DOHH2 (cell line): ENCODE results near the gene SDS.

ENCODE experiments used
- H3F3A ChIP-seq: fragments of 200-600 bp; sonication (generic), shearing (Covaris generic); 2 replicates; pipeline ENCODE4 v1.6.0; 2016; ENCODE audit warnings: antibody characterized with exemption, mild to moderate bottlenecking; ENCODE audit not compliant: control insufficient read depth, insufficient read depth
- H3K27ac ChIP-seq: fragments of 200-600 bp; sonication (generic); 2 replicates; pipeline ENCODE4 v1.5.1; 2014; ENCODE audit warnings: low read depth, mild to moderate bottlenecking, low read length, moderate library complexity
- H3K27me3 ChIP-seq: fragments of 200-600 bp; sonication (generic); 2 replicates; pipeline ENCODE4 v1.6.1; 2014; ENCODE audit warnings: mild to moderate bottlenecking, low read length, mixed read lengths; ENCODE audit not compliant: control insufficient read depth
- H3K36me3 ChIP-seq: fragments of 200-600 bp; sonication (generic); 2 replicates; pipeline ENCODE4 v1.6.1; 2014; ENCODE audit warnings: mild to moderate bottlenecking, low read length, moderate library complexity, mixed read lengths; ENCODE audit not compliant: control insufficient read depth
- H3K4me1 ChIP-seq: fragments of 200-600 bp; sonication (generic); 2 replicates; pipeline ENCODE4 v1.6.1; 2014; ENCODE audit warnings: mild to moderate bottlenecking, low read length, mixed read lengths; ENCODE audit not compliant: control insufficient read depth
- H3K4me2 ChIP-seq: fragments of 200-600 bp; sonication (generic); 2 replicates; pipeline ENCODE4 v1.6.0; 2014; ENCODE audit warnings: mild to moderate bottlenecking, low read length, moderate library complexity
- H3K4me3 ChIP-seq: fragments of 200-600 bp; sonication (generic); 2 replicates; pipeline ENCODE4 v1.5.1; 2014; ENCODE audit warnings: mild to moderate bottlenecking, low read length, mixed read lengths
- H3K79me2 ChIP-seq: fragments of 200-600 bp; sonication (generic); 2 replicates; pipeline ENCODE4 v1.6.1; 2014; ENCODE audit warnings: mild to moderate bottlenecking, low read length, mixed read lengths; ENCODE audit not compliant: control insufficient read depth
- H3K9me2 ChIP-seq: fragments of 200-600 bp; sonication (generic); replicated peaks from 2 replicates; pipeline ENCODE4 v1.6.1; 2014; ENCODE audit warnings: mild to moderate bottlenecking, low read length, mixed read lengths; ENCODE audit not compliant: control insufficient read depth
- H3K9me3 ChIP-seq: fragments of 200-600 bp; sonication (generic); 2 replicates; pipeline ENCODE4 v1.6.1; 2014; ENCODE audit warnings: antibody characterized with exemption, low read length, mixed read lengths; ENCODE audit not compliant: control insufficient read depth, insufficient read depth
- H4K20me1 ChIP-seq: fragments of 200-600 bp; sonication (generic); 2 replicates; pipeline ENCODE4 v1.6.0; 2014; ENCODE audit warnings: low read depth, mild to moderate bottlenecking, antibody characterized with exemption, low read length, moderate library complexity; ENCODE audit not compliant: control insufficient read depth, insufficient read depth
- CTCF ChIP-seq: fragments of 200-600 bp; sonication (generic); IDR thresholded peaks from one replicate; pipeline ENCODE4 v1.5.1; 2014; ENCODE audit warnings: antibody characterized with exemption, mild to moderate bottlenecking, low read depth, low read length; ENCODE audit not compliant: poor library complexity, severe bottlenecking
- EZH2phosphoT487 ChIP-seq: fragments of 200-600 bp; sonication (generic); IDR thresholded peaks from 2 replicates; pipeline ENCODE4 v1.6.1; 2017; ENCODE audit warnings: borderline replicate concordance, mild to moderate bottlenecking, antibody characterized with exemption, low read length, moderate library complexity, mixed read lengths

The SDS gene

DNA sequence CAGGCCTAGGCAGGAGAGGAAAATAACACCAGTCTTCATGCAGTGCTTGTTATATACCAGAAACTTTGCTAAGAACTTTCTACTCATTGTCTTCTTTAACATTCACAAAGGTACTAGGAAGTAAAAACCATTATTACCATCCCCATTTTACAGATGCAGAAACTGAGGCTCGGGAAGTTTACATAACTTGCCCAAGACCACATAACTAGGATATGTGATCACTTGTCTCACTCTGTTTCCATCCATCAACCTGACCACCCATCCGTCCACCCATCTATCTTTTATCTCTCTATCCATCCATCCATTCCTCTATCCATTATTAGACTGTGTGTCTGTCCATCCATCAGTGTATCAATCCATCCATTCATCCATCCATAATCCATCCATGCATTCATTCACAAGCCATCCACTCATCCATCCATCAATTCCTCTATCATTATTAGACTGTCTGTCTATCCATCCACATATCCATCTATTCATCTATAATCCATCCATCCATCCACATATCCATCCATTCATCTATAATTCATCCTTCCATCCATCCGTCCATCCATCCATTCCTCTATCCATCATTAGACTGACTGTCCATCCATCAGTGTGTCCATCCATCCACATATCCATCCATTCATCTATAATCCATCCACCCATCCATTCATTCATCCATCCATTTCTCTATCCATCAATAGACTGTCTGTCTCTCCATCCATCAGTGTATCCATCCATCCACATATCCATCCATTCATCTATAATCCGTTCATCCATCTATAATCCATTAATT lies 35.0 kb upstream of the SDS start:
- Histone ChIP-seq H3K9me3 (no peaks in the 10 kb centered on the region), H3K36me3 (no peaks in the 10 kb centered on the region), H3K4me3 (no peak overlapping the region), H3K27me3 (peaks cover 17% of the 10 kb centered on the region), H4K20me1 (no peaks in the 10 kb centered on the region), H3K9me2 (no peaks in the 10 kb centered on the region), H3K4me1 (no peaks in the 10 kb centered on the region), H3F3A (no peaks in the 10 kb centered on the region), H3K4me2 (no peak overlapping the region), H3K27ac (no peak overlapping the region), H3K79me2 (no peaks in the 10 kb centered on the region)
- TF ChIP-seq EZH2phosphoT487 (no peak), CTCF (no peak)

DNA sequence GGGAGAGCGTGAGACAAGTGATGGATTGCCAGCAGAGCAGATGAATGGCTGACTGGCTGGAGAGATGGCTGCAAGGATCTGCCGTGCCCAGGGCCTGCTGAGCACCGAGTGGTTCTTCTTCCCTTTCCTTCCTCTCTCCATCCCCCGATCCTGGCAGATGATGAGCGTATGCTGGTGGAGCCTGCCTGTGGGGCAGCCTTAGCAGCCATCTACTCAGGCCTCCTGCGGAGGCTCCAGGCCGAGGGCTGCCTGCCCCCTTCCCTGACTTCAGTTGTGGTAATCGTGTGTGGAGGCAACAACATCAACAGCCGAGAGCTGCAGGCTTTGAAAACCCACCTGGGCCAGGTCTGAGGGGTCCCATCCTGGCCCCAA lies 34.0 kb upstream of the SDS start:
- H3K27ac ChIP-seq, result no peak overlapping the region
- no peaks in the 10 kb centered on the region for H3K79me2 ChIP-seq
- no peak overlapping the region for H3K4me3 ChIP-seq
- H3K27me3 ChIP-seq, result peaks cover 17% of the 10 kb centered on the region
- H3K9me2 ChIP-seq, result no peaks in the 10 kb centered on the region
- H3K9me3 ChIP-seq, result no peaks in the 10 kb centered on the region
- no peak overlapping the region for H3K4me2 ChIP-seq
- TF ChIP-seq EZH2phosphoT487 (no peak), CTCF (no peak)
- H3K4me1 ChIP-seq, result no peaks in the 10 kb centered on the region
- H3F3A ChIP-seq, result no peaks in the 10 kb centered on the region
- no peaks in the 10 kb centered on the region for H3K36me3 ChIP-seq
- H4K20me1 ChIP-seq, result no peaks in the 10 kb centered on the region

DNA sequence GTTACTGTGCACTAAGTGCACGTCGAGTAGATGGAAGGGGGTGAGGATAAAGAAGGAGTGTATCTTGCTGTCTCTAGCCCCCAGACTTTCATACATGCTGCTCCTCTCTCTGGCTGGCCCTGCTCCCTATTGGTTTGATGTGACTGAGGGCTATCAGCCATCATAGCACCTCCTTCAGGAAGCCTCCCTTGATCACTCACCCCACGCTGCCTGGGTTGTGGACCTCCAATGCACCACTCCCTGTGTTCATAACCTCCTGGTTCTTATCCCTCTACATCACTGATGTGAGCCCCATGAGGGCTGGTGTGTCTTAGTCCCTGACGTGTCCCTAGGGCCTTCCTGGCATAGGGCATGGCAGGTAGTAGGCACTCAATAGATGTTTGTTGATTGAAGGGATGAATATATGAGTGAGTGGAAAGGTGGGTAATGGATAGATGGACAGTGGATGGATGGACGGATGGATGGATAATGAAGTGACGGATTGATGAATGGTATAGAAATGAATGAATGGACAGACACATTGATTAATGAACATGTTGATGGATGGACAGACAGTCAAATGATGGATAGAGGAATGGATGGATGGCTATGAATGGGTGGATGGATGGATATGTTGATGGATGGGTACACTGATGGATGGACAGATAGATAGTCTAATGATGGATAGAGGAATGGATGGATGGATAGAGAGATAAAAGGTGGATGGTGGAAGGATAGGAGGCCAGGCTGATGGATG lies 33.5 kb upstream of the SDS start:
- H3K27ac ChIP-seq, result no peak overlapping the region
- TF ChIP-seq CTCF, result no peak
- no peak for TF ChIP-seq EZH2phosphoT487
- no peaks in the 10 kb centered on the region for H3K9me2 ChIP-seq

More for the DNA sequence above, 33.5 kb upstream of the SDS start:
- no peak overlapping the region for H3K4me3 ChIP-seq
- H3K79me2 ChIP-seq, result no peaks in the 10 kb centered on the region
- H3K27me3 ChIP-seq, result peaks cover 17% of the 10 kb centered on the region
- H3K36me3 ChIP-seq, result no peaks in the 10 kb centered on the region
- H3K4me1 ChIP-seq, result no peaks in the 10 kb centered on the region
- H3F3A ChIP-seq, result no peaks in the 10 kb centered on the region
- no peak overlapping the region for H3K4me2 ChIP-seq
- no peaks in the 10 kb centered on the region for H3K9me3 ChIP-seq
- H4K20me1 ChIP-seq, result no peaks in the 10 kb centered on the region
